ENCODE data around the gene CDC42BPB. TPM values are rescaled to one million over a fixed set of nuclear protein-coding genes. Genes with fewer than 3 reads are reported as not detected.

Gene CDC42BPB
- total RNA-seq, 4 donors from 2014 or later, result 85.3 to 174 (median 101) TPM

DNA sequence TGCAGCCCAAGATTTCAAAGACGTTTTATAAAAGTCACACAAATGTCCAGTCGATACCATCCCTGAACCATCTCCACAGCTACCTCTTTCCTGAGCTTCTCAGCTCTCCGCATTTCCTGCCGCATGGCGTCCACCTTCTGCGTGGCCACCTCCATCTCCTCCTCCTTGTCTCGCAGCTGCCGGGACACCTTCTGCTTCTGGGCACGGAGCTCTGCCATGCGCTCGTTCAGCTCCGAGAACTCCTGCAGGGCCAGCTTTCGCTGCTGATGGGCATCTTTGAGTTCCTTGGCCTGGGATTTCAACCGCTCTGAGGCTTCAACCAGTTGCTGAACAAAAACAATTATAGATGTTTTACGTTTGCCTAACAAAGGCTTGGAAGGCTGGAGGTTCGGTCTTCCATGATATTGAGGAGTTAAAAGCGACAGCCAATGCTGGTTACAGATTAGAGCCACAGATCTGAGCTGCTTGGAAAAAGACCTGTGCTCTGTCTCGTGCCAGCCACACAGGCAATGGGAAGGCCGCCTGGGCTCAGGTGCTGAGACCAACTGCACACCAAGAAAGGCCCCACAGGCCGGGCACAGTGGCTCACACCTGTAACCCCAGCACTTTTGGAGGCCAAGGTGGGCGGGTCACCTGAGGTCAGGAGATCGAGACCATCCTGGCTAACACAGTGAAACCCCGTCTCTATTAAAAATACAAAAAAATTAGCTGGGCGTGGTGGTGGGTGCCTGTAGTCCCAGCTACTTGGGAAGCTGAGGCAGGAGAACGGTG is 85.3 kb downstream of the CDC42BPB start:
- 93 to 95% methylated on average over 25 of the region's 25 CpGs for WGBS, 2 donors
- TF ChIP-seq POLR2A (IDR thresholded peaks at IDR 0.05), result no peak
- TF ChIP-seq, protein P1, sequence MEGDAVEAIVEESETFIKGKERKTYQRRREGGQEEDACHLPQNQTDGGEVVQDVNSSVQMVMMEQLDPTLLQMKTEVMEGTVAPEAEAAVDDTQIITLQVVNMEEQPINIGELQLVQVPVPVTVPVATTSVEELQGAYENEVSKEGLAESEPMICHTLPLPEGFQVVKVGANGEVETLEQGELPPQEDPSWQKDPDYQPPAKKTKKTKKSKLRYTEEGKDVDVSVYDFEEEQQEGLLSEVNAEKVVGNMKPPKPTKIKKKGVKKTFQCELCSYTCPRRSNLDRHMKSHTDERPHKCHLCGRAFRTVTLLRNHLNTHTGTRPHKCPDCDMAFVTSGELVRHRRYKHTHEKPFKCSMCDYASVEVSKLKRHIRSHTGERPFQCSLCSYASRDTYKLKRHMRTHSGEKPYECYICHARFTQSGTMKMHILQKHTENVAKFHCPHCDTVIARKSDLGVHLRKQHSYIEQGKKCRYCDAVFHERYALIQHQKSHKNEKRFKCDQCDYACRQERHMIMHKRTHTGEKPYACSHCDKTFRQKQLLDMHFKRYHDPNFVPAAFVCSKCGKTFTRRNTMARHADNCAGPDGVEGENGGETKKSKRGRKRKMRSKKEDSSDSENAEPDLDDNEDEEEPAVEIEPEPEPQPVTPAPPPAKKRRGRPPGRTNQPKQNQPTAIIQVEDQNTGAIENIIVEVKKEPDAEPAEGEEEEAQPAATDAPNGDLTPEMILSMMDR (IDR thresholded peaks at IDR 0.05), result no peak
- no peak overlapping the region for H3K4me3 ChIP-seq (ENCODE audit: low read depth, poor library complexity, severe bottlenecking)
- intact Hi-C loops (cut with DNase I; ENCODE audit: low total_unique reads), result no loop called here
- DNase-seq (ENCODE audit: low spot score in 2 of 2), result no peak

DNA sequence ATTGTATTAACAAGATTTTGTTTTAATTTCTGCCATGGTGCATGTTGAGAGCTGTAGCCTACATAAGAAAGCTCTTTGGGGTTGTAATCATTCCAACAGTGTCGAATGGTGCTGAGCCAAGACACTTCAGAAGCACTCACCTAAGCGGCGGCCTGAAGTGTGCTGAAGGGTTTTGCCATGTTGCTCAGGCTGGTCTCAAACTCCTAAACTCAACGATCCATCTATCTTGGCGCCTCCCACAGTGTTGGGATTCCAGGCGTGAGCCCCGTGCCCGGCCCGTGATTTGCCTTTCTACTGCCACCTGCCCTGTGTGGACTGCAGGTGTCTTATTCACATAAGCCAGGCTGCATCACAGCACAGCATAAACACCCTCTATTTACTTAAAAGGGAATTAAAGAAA is 86.0 kb downstream of the CDC42BPB start:
- WGBS, 2 donors, result 93 to 94% methylated on average over 9 of the region's 9 CpGs
- no peak for TF ChIP-seq POLR2A (IDR thresholded peaks at IDR 0.05)
- TF ChIP-seq, protein P1 (IDR thresholded peaks at IDR 0.05), result no peak
- intact Hi-C loops (cut with DNase I; ENCODE audit: low total_unique reads), result no loop called here
- H3K4me3 ChIP-seq (ENCODE audit: low read depth, poor library complexity, severe bottlenecking), result no peak overlapping the region
- no peak for DNase-seq (ENCODE audit: low spot score in 2 of 2)

DNA sequence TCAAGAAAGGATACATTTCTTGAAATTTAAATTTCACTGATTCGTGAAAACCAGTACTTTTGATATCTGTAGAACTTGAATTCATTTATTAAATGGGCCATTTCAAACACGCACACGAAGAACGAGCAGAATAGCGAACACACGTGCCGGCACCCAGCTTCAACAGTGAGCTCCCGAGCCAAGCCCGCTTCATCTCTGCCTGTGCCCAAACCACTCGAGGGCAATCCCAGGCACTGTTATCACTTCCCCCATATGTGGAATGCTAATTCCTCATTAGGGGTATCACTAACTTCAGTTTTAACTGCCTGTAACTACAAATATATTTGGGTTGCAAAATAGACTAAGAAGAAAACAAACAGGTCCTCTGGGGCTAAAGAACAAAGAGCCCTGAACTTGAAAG is 86.9 kb downstream of the CDC42BPB start:
- WGBS, 2 donors, result 93 to 95% methylated on average over 10 of the region's 10 CpGs
- H3K4me3 ChIP-seq (ENCODE audit: low read depth, poor library complexity, severe bottlenecking), result no peak overlapping the region
- intact Hi-C loops (cut with DNase I; ENCODE audit: low total_unique reads), result no loop called here
- no peak for TF ChIP-seq POLR2A (IDR thresholded peaks at IDR 0.05)
- TF ChIP-seq, protein P1 (IDR thresholded peaks at IDR 0.05), result no peak
- DNase-seq (ENCODE audit: low spot score in 2 of 2), result no peak

DNA sequence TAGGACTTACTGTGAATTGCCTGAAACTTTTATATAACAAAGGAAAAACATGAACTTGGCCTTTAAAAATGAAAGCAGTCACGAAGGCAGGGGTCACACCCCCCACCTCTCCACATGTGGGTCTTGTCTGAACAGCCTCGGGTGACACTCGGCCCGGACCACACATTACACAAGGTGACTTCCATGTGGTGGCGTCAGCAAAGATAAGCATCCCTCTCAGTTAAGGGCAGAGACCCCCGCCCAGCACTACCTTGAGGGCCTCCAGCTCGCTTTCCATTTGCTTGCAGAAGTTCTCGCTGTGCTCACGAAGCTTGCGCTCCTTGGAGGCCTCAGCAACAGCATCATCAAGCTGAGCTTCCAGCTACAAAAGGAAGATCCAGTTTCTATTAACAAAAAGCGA is 87.4 kb downstream of the CDC42BPB start:
- WGBS, 2 donors, result 95 to 96% methylated on average over 11 of the region's 11 CpGs
- intact Hi-C loops (cut with DNase I; ENCODE audit: low total_unique reads), result no loop called here
- H3K4me3 ChIP-seq (ENCODE audit: low read depth, poor library complexity, severe bottlenecking), result no peak overlapping the region
- no peak for DNase-seq (ENCODE audit: low spot score in 2 of 2)
- TF ChIP-seq, protein P1 (IDR thresholded peaks at IDR 0.05), result no peak
- TF ChIP-seq POLR2A (IDR thresholded peaks at IDR 0.05), result no peak

DNA sequence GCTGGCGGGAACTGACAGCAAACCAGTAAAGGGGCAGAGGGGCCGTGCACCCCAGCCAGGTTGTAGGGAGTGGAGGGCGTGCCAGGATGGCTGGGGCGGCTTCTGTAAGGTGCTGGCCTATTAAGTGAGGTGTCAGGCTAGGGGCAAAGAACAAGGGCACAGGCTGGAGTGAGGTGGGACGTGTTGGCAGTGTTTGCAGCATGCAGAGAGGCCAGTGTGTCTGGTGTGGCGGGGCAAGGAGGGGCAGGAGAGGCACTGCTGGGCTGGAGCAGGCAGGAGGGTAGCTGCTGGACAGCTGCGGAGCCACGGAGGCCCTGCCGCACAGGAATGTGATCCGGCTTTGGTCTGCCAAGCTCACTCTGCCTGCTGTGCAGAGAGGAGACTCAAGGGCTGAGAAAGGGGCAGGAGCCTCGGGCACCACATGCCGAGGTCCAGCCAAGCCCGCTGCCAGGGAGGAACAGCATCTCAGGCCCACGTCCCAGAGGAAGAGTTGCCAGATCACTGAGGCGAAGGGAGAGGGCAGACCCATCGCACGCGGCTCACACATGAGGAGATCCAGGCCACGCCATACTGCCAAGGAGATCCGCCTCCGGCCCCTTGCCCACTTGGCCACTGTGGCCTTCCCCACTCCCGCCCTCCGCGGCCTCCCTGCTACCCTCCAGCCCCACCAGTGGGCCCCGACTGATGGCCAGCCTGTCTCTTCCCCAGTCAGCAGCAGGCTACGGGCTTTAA is 88.1 kb downstream of the CDC42BPB start:
- intact Hi-C loops (cut with DNase I; ENCODE audit: low total_unique reads), result no loop called here
- DNase-seq (ENCODE audit: low spot score in 2 of 2), result no peak
- TF ChIP-seq POLR2A (IDR thresholded peaks at IDR 0.05), result no peak
- TF ChIP-seq, protein P1 (IDR thresholded peaks at IDR 0.05), result no peak
- no peak overlapping the region for H3K4me3 ChIP-seq (ENCODE audit: low read depth, poor library complexity, severe bottlenecking)
- WGBS, 2 donors, result 96 to 98% methylated on average over 22 to 25 of the region's 26 CpGs

All from lower leg skin (tissue), 4 donors.